ENCODE measurements around the gene IGF2R. TPM values are rescaled to one million over a fixed set of nuclear protein-coding genes. Genes with fewer than 3 reads are reported as not detected.

IGF2R gene
- total RNA-seq, 1 experiment from 2014 or later: 92.2 TPM

- Mint-ChIP-seq H3K4me3 (ENCODE audit: unreplicated experiment) (no peak overlapping the region), H3K27ac (ENCODE audit: unreplicated experiment) (no peak overlapping the region), H3K36me3 (ENCODE audit: insufficient read depth, unreplicated experiment) (peaks cover 62% of the 10 kb centered on the region), H3K9me3 (ENCODE audit: unreplicated experiment) (no peaks in the 10 kb centered on the region), H3K4me1 (ENCODE audit: low read depth, unreplicated experiment) (no peaks in the 10 kb centered on the region), H3K27me3 (ENCODE audit: insufficient read depth, unreplicated experiment) (no peaks in the 10 kb centered on the region)
- ChIA-PET CTCF (no interaction called here), POLR2A (no interaction called here)
- intact Hi-C loops (cut with micrococcal nuclease; ENCODE audit: unreplicated experiment): no loop called here
- H3K36me3 ChIP-seq (ENCODE audit: control insufficient read depth, insufficient read depth, low read length): peaks cover 8% of the 10 kb centered on the region
- H3K4me1 ChIP-seq: no peaks in the 10 kb centered on the region
- H3K4me3 ChIP-seq (ENCODE audit: low read depth, low read length): no peak overlapping the region
- no peaks in the 10 kb centered on the region for H3K9me3 ChIP-seq
- TF ChIP-seq CTCF (IDR thresholded peaks at IDR 0.05; ENCODE audit: insufficient read depth in 1 of 2, low read depth in 1 of 2, low read length in 1 of 2, severe bottlenecking in 1 of 2, unreplicated experiment in 1 of 2): no peak
- H3K27me3 ChIP-seq (replicated peaks; ENCODE audit: control insufficient read depth, insufficient read depth, low read length): no peaks in the 10 kb centered on the region
- DNase-seq: no peak
- no TSS peak for BruUV-seq (replicated peaks)
Observed at GRCh38 chr6:160054271-160054670, 85.4 kb downstream of the IGF2R start.

DNA sequence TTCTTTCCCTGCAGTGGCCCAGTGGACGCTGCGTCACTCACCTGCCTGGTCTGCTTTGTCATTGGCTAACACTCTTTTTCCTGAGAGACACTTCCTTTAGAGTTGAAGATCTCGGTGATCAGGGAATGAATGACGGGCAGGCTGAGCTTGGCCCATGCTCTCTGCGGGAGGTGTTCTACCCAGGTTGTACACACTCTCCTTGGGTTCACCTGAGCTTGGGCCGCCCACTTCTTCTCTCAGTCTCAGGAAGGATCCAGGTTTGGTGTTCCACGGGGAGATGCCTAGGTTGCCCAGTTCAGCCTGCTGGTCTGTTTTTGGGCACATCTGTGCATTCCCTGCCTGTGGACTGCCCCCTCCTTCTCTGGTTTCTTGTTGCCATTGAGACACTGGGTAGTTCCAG, 86.0 kb downstream of the IGF2R start:
- Histone ChIP-seq H3K9me3 (no peaks in the 10 kb centered on the region), H3K36me3 (ENCODE audit: control insufficient read depth, insufficient read depth, low read length) (peaks cover 8% of the 10 kb centered on the region), H3K4me3 (ENCODE audit: low read depth, low read length) (no peak overlapping the region), H3K27me3 (replicated peaks; ENCODE audit: control insufficient read depth, insufficient read depth, low read length) (no peaks in the 10 kb centered on the region), H3K4me1 (no peaks in the 10 kb centered on the region)
- ChIA-PET CTCF (no interaction called here), POLR2A (no interaction called here)
- DNase-seq: no peak
- H3K4me1 Mint-ChIP-seq (ENCODE audit: low read depth, unreplicated experiment): no peaks in the 10 kb centered on the region
- no peaks in the 10 kb centered on the region for H3K9me3 Mint-ChIP-seq (ENCODE audit: unreplicated experiment)
- no peak overlapping the region for H3K4me3 Mint-ChIP-seq (ENCODE audit: unreplicated experiment)
- H3K36me3 Mint-ChIP-seq (ENCODE audit: insufficient read depth, unreplicated experiment): peaks cover 61% of the 10 kb centered on the region
- intact Hi-C loops (cut with micrococcal nuclease; ENCODE audit: unreplicated experiment): no loop called here
- no peak for TF ChIP-seq CTCF (IDR thresholded peaks at IDR 0.05; ENCODE audit: insufficient read depth in 1 of 2, low read depth in 1 of 2, low read length in 1 of 2, severe bottlenecking in 1 of 2, unreplicated experiment in 1 of 2)
- no peak overlapping the region for H3K27ac Mint-ChIP-seq (ENCODE audit: unreplicated experiment)
- no peaks in the 10 kb centered on the region for H3K27me3 Mint-ChIP-seq (ENCODE audit: insufficient read depth, unreplicated experiment)
- BruUV-seq (replicated peaks): no TSS peak

- DNase-seq: no peak
- H3K4me1 Mint-ChIP-seq (ENCODE audit: low read depth, unreplicated experiment): no peaks in the 10 kb centered on the region
- H3K9me3 ChIP-seq: no peaks in the 10 kb centered on the region
- H3K4me3 ChIP-seq (ENCODE audit: low read depth, low read length): no peak overlapping the region
- peaks cover 58% of the 10 kb centered on the region for H3K36me3 Mint-ChIP-seq (ENCODE audit: insufficient read depth, unreplicated experiment)
- H3K36me3 ChIP-seq (ENCODE audit: control insufficient read depth, insufficient read depth, low read length): peaks cover 10% of the 10 kb centered on the region
- POLR2A ChIA-PET: no interaction called here
- CTCF ChIA-PET: no interaction called here
- no TSS peak for BruUV-seq (replicated peaks)
- no peak overlapping the region for H3K27ac Mint-ChIP-seq (ENCODE audit: unreplicated experiment)
- no peak overlapping the region for H3K4me3 Mint-ChIP-seq (ENCODE audit: unreplicated experiment)
- H3K27me3 ChIP-seq (replicated peaks; ENCODE audit: control insufficient read depth, insufficient read depth, low read length): no peaks in the 10 kb centered on the region
- no peaks in the 10 kb centered on the region for H3K4me1 ChIP-seq
- no peaks in the 10 kb centered on the region for H3K27me3 Mint-ChIP-seq (ENCODE audit: insufficient read depth, unreplicated experiment)
- intact Hi-C loops (cut with micrococcal nuclease; ENCODE audit: unreplicated experiment): no loop called here
- TF ChIP-seq CTCF (IDR thresholded peaks at IDR 0.05; ENCODE audit: insufficient read depth in 1 of 2, low read depth in 1 of 2, low read length in 1 of 2, severe bottlenecking in 1 of 2, unreplicated experiment in 1 of 2): no peak
- no peaks in the 10 kb centered on the region for H3K9me3 Mint-ChIP-seq (ENCODE audit: unreplicated experiment)
Observed at GRCh38 chr6:160055378-160055777, 86.5 kb downstream of the IGF2R start.
